Measurements from ENCODE around the gene INCENP. TPM values are rescaled to one million over a fixed set of nuclear protein-coding genes. Genes with fewer than 3 reads are reported as not detected.
"Not testable (repeated sequence)": the region's sequence is repeated elsewhere in the genome, so short reads cannot be mapped to it uniquely, and the experiment has no call there.

INCENP gene
- total RNA-seq (36.6 TPM), polyA plus RNA-seq (1 to 10 TPM; 1.0 to 3.9 (median 2.3) TPM)

DNA sequence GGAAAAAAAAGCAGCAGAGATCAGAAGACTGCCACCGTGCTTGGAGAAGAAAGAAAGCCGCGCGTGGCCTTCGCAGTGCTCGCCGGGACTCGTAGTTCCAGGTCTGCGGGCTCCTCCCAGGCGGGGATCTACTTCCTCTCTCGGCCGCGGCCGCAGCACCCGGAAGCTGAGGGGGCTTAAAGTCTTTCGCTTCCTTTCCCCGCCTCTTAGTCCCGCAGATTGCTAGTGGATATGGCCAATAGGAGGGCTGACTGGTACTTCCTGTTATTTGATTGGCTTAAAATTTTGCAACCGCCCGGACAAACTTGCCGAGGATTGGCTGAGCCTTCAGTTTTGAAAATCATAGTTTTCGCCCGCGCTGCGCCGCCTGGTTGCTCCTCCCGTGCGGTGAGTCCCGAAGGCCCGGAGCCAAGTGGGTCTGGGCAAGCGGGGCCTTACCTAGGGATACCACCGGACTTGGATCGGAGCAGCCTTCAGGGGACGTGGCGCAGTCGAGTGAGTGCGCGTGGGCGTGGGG, at the start of gene INCENP:
TSS of gene INCENP (plus strand) at position 343 of the 517 bp plus-strand sequence. CDS start 4,151 bp downstream, outside the sequence.
- peak; percentile 99 for ATAC-seq (ENCODE audit: low read depth in 2 of 2)
- H3K4me3 Mint-ChIP-seq = peak within 1 kb of the TSS; percentile 92 to 99 (median 94)
- peak within 1 kb of the TSS; percentile 84 for H3K4me3 ChIP-seq (ENCODE audit: low read depth, low read length)
- H3K4me1 ChIP-seq (ENCODE audit: control insufficient read depth, insufficient read depth, low read length, poor library complexity, severe bottlenecking) = peaks cover 23% of the 10 kb centered on the region
- peaks cover 3% of the 10 kb centered on the region for H3K36me3 ChIP-seq (ENCODE audit: control insufficient read depth, insufficient read depth, low read length)
- H3K4me1 Mint-ChIP-seq = peaks cover 16 to 39% (median 28%) of the 10 kb centered on the region in 4 donors
- H3K36me3 Mint-ChIP-seq = peaks cover 3% of the 10 kb centered on the region
- H3K9me3 Mint-ChIP-seq = no peaks in the 10 kb centered on the region
- no peaks in the 10 kb centered on the region for H3K27me3 ChIP-seq (ENCODE audit: control insufficient read depth, insufficient read depth, low read length)
- H3K27ac ChIP-seq (ENCODE audit: insufficient read depth, low read length, poor library complexity, severe bottlenecking) = peak within 1 kb of the TSS; percentile 60
- H3K27ac Mint-ChIP-seq = peak within 1 kb of the TSS; percentile 82 to 96 (median 95)
- peak; percentile 93 to 98 (median 95) for DNase-seq
- no peaks in the 10 kb centered on the region for H3K9me3 ChIP-seq (ENCODE audit: control insufficient read depth in 2 of 2, low read length in 2 of 2)
- H3K27me3 Mint-ChIP-seq = peaks cover 21% of the 10 kb centered on the region

DNA sequence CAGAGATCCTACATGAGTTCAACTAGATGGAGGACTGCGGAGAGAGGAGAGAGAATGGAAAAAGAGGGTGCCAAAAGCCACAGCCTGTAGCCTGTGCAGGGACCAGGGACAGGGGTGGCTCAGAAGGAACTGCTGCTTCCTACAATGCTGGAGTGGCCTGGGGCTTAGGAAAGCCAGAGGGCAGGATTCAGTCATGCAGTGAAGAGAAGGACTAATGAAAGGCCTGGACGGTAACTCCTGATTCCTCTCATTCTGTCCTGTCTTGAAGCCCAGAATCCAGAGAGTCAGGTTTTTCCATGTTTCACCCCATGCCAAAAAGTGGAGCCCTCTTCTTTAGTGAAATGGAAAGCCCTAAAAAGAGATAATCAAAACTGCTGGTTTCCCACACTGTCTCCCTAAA, 48.4 kb upstream of the INCENP start:
- H3K27me3 Mint-ChIP-seq = peaks cover 11% of the 10 kb centered on the region
- no peaks in the 10 kb centered on the region for H3K36me3 ChIP-seq (ENCODE audit: control insufficient read depth, insufficient read depth, low read length)
- H3K4me1 ChIP-seq (ENCODE audit: control insufficient read depth, insufficient read depth, low read length, poor library complexity, severe bottlenecking) = no peaks in the 10 kb centered on the region
- H3K27ac ChIP-seq (ENCODE audit: insufficient read depth, low read length, poor library complexity, severe bottlenecking) = no peak overlapping the region
- no peaks in the 10 kb centered on the region for H3K36me3 Mint-ChIP-seq
- H3K4me3 Mint-ChIP-seq = no peak overlapping the region
- H3K4me1 Mint-ChIP-seq = no peaks in the 10 kb centered on the region
- no peak overlapping the region for H3K4me3 ChIP-seq (ENCODE audit: low read depth, low read length)
- H3K9me3 ChIP-seq (ENCODE audit: control insufficient read depth in 2 of 2, low read length in 2 of 2) = no peaks in the 10 kb centered on the region
- H3K9me3 Mint-ChIP-seq = peaks cover 0 to 1% (median 0%) of the 10 kb centered on the region in 7 donors
- ATAC-seq (ENCODE audit: low read depth in 2 of 2) (no peak), DNase-seq (no peak)
- peak overlapping the region in 1 of 3 donors; percentile 69 for H3K27ac Mint-ChIP-seq
- H3K27me3 ChIP-seq (ENCODE audit: control insufficient read depth, insufficient read depth, low read length) = no peaks in the 10 kb centered on the region

DNA sequence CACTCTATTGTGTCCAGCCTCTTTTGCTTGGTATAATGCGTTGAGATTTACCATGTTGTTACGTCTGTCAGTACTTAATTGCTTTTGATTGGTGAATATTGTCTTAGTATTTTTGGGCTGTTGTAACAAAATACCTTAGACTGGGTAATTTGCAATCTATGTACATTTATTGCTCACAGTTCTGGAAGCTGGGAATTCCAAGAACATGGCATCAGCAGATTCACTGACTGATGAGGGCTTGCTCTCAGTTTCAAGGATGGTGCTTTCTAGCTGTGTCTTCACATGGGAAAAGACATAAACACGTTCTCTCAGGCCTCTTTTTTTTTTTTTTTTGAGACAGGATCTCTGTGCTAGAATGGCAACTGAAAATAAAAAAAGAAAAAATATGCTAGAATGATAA, 46.7 kb upstream of the INCENP start:
- Histone ChIP-seq H3K9me3 (ENCODE audit: control insufficient read depth in 2 of 2, low read length in 2 of 2) (no peaks in the 10 kb centered on the region), H3K36me3 (ENCODE audit: control insufficient read depth, insufficient read depth, low read length) (no peaks in the 10 kb centered on the region), H3K4me3 (ENCODE audit: low read depth, low read length) (no peak overlapping the region), H3K27ac (ENCODE audit: insufficient read depth, low read length, poor library complexity, severe bottlenecking) (no peak overlapping the region), H3K27me3 (ENCODE audit: control insufficient read depth, insufficient read depth, low read length) (no peaks in the 10 kb centered on the region), H3K4me1 (ENCODE audit: control insufficient read depth, insufficient read depth, low read length, poor library complexity, severe bottlenecking) (peaks cover 7% of the 10 kb centered on the region)
- DNase-seq (no peak), ATAC-seq (ENCODE audit: low read depth in 2 of 2) (no peak)
- peaks cover 0 to 7% (median 5%) of the 10 kb centered on the region in 4 donors for H3K4me1 Mint-ChIP-seq
- H3K27ac Mint-ChIP-seq = no peak overlapping the region
- H3K36me3 Mint-ChIP-seq = no peaks in the 10 kb centered on the region
- no peak overlapping the region for H3K4me3 Mint-ChIP-seq
- H3K27me3 Mint-ChIP-seq = peaks cover 11% of the 10 kb centered on the region
- H3K9me3 Mint-ChIP-seq = peaks cover 0 to 1% (median 0%) of the 10 kb centered on the region in 7 donors

GRCh38 chr11:62081378-62082291, 42.2 kb upstream of the INCENP start:
- Mint-ChIP-seq H3K27me3 (peaks cover 7% of the 10 kb centered on the region), H3K4me1 (peaks cover 0 to 8% (median 6%) of the 10 kb centered on the region in 4 donors), H3K36me3 (no peaks in the 10 kb centered on the region), H3K9me3 (peaks cover 0 to 2% (median 0%) of the 10 kb centered on the region in 7 donors), H3K4me3 (peak overlapping the region in 2 of 4 donors; percentile 4 to 49), H3K27ac (peak overlapping the region in 2 of 3 donors; percentile 47 to 68)
- ATAC-seq (ENCODE audit: low read depth in 2 of 2) (peak; percentile 60 to 80), DNase-seq (peak; percentile 66 to 75 (median 70))
- Histone ChIP-seq H3K27ac (ENCODE audit: insufficient read depth, low read length, poor library complexity, severe bottlenecking) (no peak overlapping the region), H3K36me3 (ENCODE audit: control insufficient read depth, insufficient read depth, low read length) (no peaks in the 10 kb centered on the region), H3K27me3 (ENCODE audit: control insufficient read depth, insufficient read depth, low read length) (no peaks in the 10 kb centered on the region), H3K9me3 (ENCODE audit: control insufficient read depth in 2 of 2, low read length in 2 of 2) (no peaks in the 10 kb centered on the region), H3K4me1 (ENCODE audit: control insufficient read depth, insufficient read depth, low read length, poor library complexity, severe bottlenecking) (peaks cover 7% of the 10 kb centered on the region), H3K4me3 (ENCODE audit: low read depth, low read length) (peak overlapping the region; percentile 37)

DNA sequence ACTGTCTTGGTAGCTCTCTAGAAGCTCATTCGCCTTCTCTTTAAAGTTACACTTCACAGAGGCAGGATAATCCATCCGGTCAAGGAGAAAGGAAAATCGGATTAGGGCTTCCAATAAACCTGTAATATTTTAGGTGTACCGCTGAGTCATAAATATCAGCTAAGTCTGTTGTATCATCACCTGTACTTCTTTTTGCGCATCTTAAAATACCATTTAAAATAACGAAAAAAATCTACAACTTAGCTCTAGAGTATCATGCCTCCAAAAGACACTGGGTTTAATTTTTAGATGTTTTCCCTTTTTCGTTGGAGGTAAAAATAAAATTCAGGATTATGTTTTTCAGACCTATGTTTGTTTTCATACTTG, 41.5 kb upstream of the INCENP start:
- no peaks in the 10 kb centered on the region for H3K9me3 ChIP-seq (ENCODE audit: control insufficient read depth in 2 of 2, low read length in 2 of 2)
- H3K36me3 ChIP-seq (ENCODE audit: control insufficient read depth, insufficient read depth, low read length) = no peaks in the 10 kb centered on the region
- H3K27ac ChIP-seq (ENCODE audit: insufficient read depth, low read length, poor library complexity, severe bottlenecking) = no peak overlapping the region
- no peaks in the 10 kb centered on the region for H3K27me3 ChIP-seq (ENCODE audit: control insufficient read depth, insufficient read depth, low read length)
- H3K27me3 Mint-ChIP-seq = peaks cover 7% of the 10 kb centered on the region
- ATAC-seq (ENCODE audit: low read depth in 2 of 2) = no peak
- H3K4me3 ChIP-seq (ENCODE audit: low read depth, low read length) = no peak overlapping the region
- no peak overlapping the region for H3K4me3 Mint-ChIP-seq
- DNase-seq = no peak
- H3K36me3 Mint-ChIP-seq = no peaks in the 10 kb centered on the region
- H3K4me1 ChIP-seq (ENCODE audit: control insufficient read depth, insufficient read depth, low read length, poor library complexity, severe bottlenecking) = peaks cover 7% of the 10 kb centered on the region
- H3K4me1 Mint-ChIP-seq = peaks cover 0 to 8% (median 6%) of the 10 kb centered on the region in 4 donors
- peak overlapping the region in 1 of 3 donors; percentile 47 for H3K27ac Mint-ChIP-seq
- H3K9me3 Mint-ChIP-seq = peaks cover 0 to 2% (median 0%) of the 10 kb centered on the region in 7 donors

GRCh38 chr11:62084801-62085200, 39.0 kb upstream of the INCENP start:
- H3K27me3 Mint-ChIP-seq; H3K4me1 ChIP-seq (ENCODE audit: control insufficient read depth, insufficient read depth, low read length, poor library complexity, severe bottlenecking); H3K36me3 Mint-ChIP-seq; H3K9me3 Mint-ChIP-seq; H3K4me3 ChIP-seq (ENCODE audit: low read depth, low read length); H3K27me3 ChIP-seq (ENCODE audit: control insufficient read depth, insufficient read depth, low read length); DNase-seq; H3K36me3 ChIP-seq (ENCODE audit: control insufficient read depth, insufficient read depth, low read length); H3K4me1 Mint-ChIP-seq; H3K4me3 Mint-ChIP-seq; H3K27ac ChIP-seq (ENCODE audit: insufficient read depth, low read length, poor library complexity, severe bottlenecking); H3K27ac Mint-ChIP-seq; ATAC-seq (ENCODE audit: low read depth in 2 of 2): not testable (repeated sequence)
- peaks cover 6 to 12% of the 10 kb centered on the region in 2 experiments for H3K9me3 ChIP-seq (ENCODE audit: control insufficient read depth in 2 of 2, low read length in 2 of 2)

DNA sequence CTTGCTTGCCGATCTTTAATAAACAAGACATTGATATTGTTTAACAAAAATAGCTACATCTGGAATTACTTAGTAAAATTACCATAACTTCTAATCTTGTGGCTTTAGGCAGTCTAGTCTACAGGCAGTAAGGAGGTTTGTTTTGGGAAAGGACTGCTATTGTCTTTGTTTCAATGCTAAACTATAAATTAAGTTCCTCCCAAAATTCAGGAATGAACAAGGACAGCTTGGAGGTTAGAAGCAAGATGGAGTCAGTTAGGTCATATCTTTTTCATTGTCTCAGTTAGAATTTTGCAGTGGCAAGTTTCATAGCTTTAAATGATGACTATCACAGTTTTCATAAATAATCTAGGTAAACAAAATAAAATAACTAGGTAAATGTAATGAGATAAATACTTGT, 36.1 kb upstream of the INCENP start:
- Histone ChIP-seq H3K27ac (ENCODE audit: insufficient read depth, low read length, poor library complexity, severe bottlenecking) (no peak overlapping the region), H3K27me3 (ENCODE audit: control insufficient read depth, insufficient read depth, low read length) (peaks cover 2% of the 10 kb centered on the region), H3K36me3 (ENCODE audit: control insufficient read depth, insufficient read depth, low read length) (no peaks in the 10 kb centered on the region), H3K4me1 (ENCODE audit: control insufficient read depth, insufficient read depth, low read length, poor library complexity, severe bottlenecking) (no peaks in the 10 kb centered on the region), H3K4me3 (ENCODE audit: low read depth, low read length) (no peak overlapping the region), H3K9me3 (ENCODE audit: control insufficient read depth in 2 of 2, low read length in 2 of 2) (peaks cover 6 to 12% of the 10 kb centered on the region in 2 experiments)
- no peak for ATAC-seq (ENCODE audit: low read depth in 2 of 2)
- H3K27ac Mint-ChIP-seq = no peak overlapping the region
- H3K9me3 Mint-ChIP-seq = peaks cover 0 to 9% (median 5%) of the 10 kb centered on the region in 7 donors
- peaks cover 9% of the 10 kb centered on the region for H3K27me3 Mint-ChIP-seq
- no peaks in the 10 kb centered on the region for H3K36me3 Mint-ChIP-seq
- no peak for DNase-seq
- H3K4me3 Mint-ChIP-seq = no peak overlapping the region
- H3K4me1 Mint-ChIP-seq = no peaks in the 10 kb centered on the region
